Fibroblast of lung (primary cell): Measurements from ENCODE around the gene TDP1. TPM values are rescaled to one million over a fixed set of nuclear protein-coding genes. Genes with fewer than 3 reads are reported as not detected.

ENCODE experiments used
- DNase-seq, 2 donors: peaks; one replicate each; pipeline versions ENCODE4 v3.0.0 to v3.0.0-alpha.2; 2010; ENCODE audit warnings: low read depth in 2 of 2
- H2AFZ ChIP-seq: 2 replicates; pipeline ENCODE4 v1.5.1; 2012; ENCODE audit warnings: low read length, control low read depth, inconsistent platforms
- H3K27ac ChIP-seq: 2 replicates; pipeline ENCODE4 v1.5.1; 2011; ENCODE audit warnings: low read length, control low read depth; ENCODE audit not compliant: insufficient read depth
- H3K27me3 ChIP-seq: 2 replicates; pipeline ENCODE4 v1.5.1; 2011; ENCODE audit warnings: mild to moderate bottlenecking, low read length; ENCODE audit not compliant: control insufficient read depth, insufficient read depth
- H3K36me3 ChIP-seq: 2 replicates; pipeline ENCODE4 v1.5.1; 2011; ENCODE audit warnings: low read length; ENCODE audit not compliant: control insufficient read depth, insufficient read depth
- H3K4me1 ChIP-seq: 2 replicates; pipeline ENCODE4 v1.5.1; 2011; ENCODE audit warnings: low read length; ENCODE audit not compliant: control insufficient read depth, insufficient read depth; ENCODE audit errors: extremely low read depth
- H3K4me2 ChIP-seq: 2 replicates; pipeline ENCODE4 v1.5.1; 2011; ENCODE audit warnings: low read length, control low read depth; ENCODE audit not compliant: insufficient read depth; ENCODE audit errors: extremely low read depth
- H3K4me3 ChIP-seq, 4 experiments: fragments of 200-600 bp in 1 of 4; sonication (generic) in 1 of 4; replicated peaks in 1 of 4; 2 replicates each; pipeline ENCODE4 v1.5.1; 2011 to 2016; ENCODE audit warnings: low read length in 4 of 4, low read depth in 3 of 4, mild to moderate bottlenecking in 3 of 4, control low read depth in 2 of 4, inconsistent platforms in 1 of 4, mixed read lengths in 1 of 4; ENCODE audit not compliant: insufficient read depth in 1 of 4; ENCODE audit errors: control extremely low read depth in 1 of 4
- H3K79me2 ChIP-seq: 2 replicates; pipeline ENCODE4 v1.5.1; 2012; ENCODE audit warnings: mild to moderate bottlenecking, low read length, inconsistent platforms; ENCODE audit not compliant: control insufficient read depth, insufficient read depth
- H3K9ac ChIP-seq: 2 replicates; pipeline ENCODE4 v1.5.1; 2011; ENCODE audit warnings: mild to moderate bottlenecking, low read length, control low read depth; ENCODE audit not compliant: insufficient read depth
- H3K9me3 ChIP-seq: 2 replicates; pipeline ENCODE4 v1.5.1; 2012; ENCODE audit warnings: low read depth, low read length; ENCODE audit not compliant: control insufficient read depth, insufficient read depth
- H4K20me1 ChIP-seq: 2 replicates; pipeline ENCODE4 v1.5.1; 2011; ENCODE audit warnings: low read length; ENCODE audit not compliant: control insufficient read depth, insufficient read depth; ENCODE audit errors: extremely low read depth
- EZH2 ChIP-seq: IDR thresholded peaks from 2 replicates; pipeline ENCODE4 v1.5.1; 2012; ENCODE audit warnings: low read length, control low read depth, mild to moderate bottlenecking; ENCODE audit errors: missing control alignments
- polyA plus RNA-seq, 2 donors: library from polyadenylated mRNA; depleted of rRNA in 1 of 2; stranded (reverse) in 1 of 2; unstranded in 1 of 2; fragments of >200 nt; gene quantifications; 2 replicates each; pipeline ENCODE4 v1.2.1, GENCODE V29; 2011 to 2012; ENCODE audit warnings: missing spikeins in 1 of 2
- total RNA-seq: library from RNA; depleted of rRNA; stranded (reverse); fragments of >200 nt; gene quantifications from 2 replicates; pipeline ENCODE4 v1.2.1, GENCODE V29; 2014
- TF ChIP-seq, protein P1 (sequence below), 2 donors: IDR thresholded peaks in 1 of 2; conservative IDR thresholded peaks in 1 of 2; 1 replicate in 1 of 2; 2 replicates in 1 of 2; pipeline ENCODE4 v1.5.1; 2011 to 2012; ENCODE audit warnings: low read length in 2 of 2, control low read depth in 1 of 2, inconsistent platforms in 1 of 2, low read depth in 1 of 2, mild to moderate bottlenecking in 1 of 2

The TDP1 gene
- total and polyA plus RNA-seq, 2 donors (not counting 1 experiment from before 2014, with no cell fraction given): 11.7 to 13.7 TPM

DNA sequence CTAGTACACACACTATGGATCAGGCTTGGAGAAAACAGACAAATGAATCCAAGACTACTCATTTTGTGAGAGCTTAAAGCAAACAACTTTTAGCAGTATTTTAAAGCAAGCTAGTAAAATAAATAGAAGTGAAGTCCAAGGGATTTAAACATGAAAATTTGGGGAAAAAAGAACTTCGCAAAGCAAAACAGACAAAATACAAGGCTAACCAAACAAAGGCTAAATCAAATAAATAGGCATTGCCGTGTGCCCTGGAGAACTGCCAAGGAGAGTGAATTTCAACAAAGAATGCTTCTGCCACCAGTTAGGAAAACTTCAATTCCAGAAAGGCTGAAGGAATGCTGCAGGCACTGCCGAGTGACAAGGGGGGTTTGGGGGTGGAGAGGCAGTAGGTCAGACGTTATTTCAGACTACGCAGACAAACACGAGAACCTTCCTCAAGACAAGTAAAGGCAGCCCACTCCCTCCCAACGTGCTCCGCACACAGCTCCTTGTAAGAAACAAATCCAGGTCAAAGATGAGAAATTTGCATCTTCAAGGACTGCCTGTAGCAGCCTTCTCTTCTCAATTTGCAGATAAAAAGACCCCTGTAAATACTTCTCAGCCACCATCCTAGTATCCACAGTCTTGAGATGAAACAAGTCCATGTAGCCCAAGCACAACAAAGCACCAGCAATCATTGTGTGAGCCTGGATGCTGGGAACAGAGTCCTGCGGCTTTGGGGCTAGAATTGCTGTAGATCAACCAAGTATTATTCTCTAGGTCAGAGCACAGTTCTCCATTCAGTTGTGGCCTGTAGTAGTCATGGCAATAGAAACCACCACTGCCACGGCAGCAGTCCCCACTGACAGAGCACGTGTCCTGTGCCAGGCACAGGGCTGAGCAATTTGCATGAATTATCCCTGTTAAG is 44.5 kb upstream of the TDP1 start:
- H3K4me1 ChIP-seq: peaks cover 17% of the 10 kb centered on the region
- H3K9me3 ChIP-seq: no peaks in the 10 kb centered on the region
- peak overlapping the region; percentile 22 for H2AFZ ChIP-seq
- H3K9ac ChIP-seq: no peak overlapping the region
- no peaks in the 10 kb centered on the region for H3K79me2 ChIP-seq
- H3K4me3 ChIP-seq: no peak overlapping the region
- no peaks in the 10 kb centered on the region for H3K27me3 ChIP-seq
- TF ChIP-seq, protein P1, sequence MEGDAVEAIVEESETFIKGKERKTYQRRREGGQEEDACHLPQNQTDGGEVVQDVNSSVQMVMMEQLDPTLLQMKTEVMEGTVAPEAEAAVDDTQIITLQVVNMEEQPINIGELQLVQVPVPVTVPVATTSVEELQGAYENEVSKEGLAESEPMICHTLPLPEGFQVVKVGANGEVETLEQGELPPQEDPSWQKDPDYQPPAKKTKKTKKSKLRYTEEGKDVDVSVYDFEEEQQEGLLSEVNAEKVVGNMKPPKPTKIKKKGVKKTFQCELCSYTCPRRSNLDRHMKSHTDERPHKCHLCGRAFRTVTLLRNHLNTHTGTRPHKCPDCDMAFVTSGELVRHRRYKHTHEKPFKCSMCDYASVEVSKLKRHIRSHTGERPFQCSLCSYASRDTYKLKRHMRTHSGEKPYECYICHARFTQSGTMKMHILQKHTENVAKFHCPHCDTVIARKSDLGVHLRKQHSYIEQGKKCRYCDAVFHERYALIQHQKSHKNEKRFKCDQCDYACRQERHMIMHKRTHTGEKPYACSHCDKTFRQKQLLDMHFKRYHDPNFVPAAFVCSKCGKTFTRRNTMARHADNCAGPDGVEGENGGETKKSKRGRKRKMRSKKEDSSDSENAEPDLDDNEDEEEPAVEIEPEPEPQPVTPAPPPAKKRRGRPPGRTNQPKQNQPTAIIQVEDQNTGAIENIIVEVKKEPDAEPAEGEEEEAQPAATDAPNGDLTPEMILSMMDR (conservative IDR thresholded peaks at IDR 0.05 in 1 of 2, IDR thresholded peaks at IDR 0.05 in 1 of 2; ENCODE audit: low read depth in 1 of 2, low read length in 2 of 2): no peak
- no peak for TF ChIP-seq EZH2
- DNase-seq: peak; percentile 67 to 78
- no peaks in the 10 kb centered on the region for H4K20me1 ChIP-seq
- peak overlapping the region; percentile 52 for H3K27ac ChIP-seq
- H3K4me2 ChIP-seq: peak overlapping the region; percentile 38
- H3K36me3 ChIP-seq: no peaks in the 10 kb centered on the region

DNA sequence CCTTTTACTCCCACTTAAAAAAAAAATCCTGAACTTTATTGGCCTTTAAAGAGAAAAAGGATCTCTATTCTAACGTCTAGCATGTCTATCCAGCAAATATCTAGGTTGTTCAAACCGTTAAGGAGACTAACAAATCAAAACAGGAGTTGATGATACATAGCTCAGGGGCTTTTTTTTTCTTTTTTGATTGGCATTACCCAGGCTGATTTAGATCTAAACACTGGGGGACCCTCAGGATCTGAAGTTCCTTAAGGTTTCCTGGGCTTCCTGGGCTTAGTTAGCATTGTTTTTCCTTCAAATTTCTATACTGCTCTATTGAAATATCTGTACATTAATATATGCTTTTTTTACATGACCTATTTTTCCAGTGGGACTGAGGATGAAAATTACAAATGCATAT is 43.5 kb upstream of the TDP1 start:
- H3K9me3 ChIP-seq: no peaks in the 10 kb centered on the region
- H3K27ac ChIP-seq: peak overlapping the region; percentile 52
- H4K20me1 ChIP-seq: no peaks in the 10 kb centered on the region
- peak overlapping the region; percentile 19 for H3K4me2 ChIP-seq
- H3K9ac ChIP-seq: peak overlapping the region; percentile 38
- peaks cover 17% of the 10 kb centered on the region for H3K4me1 ChIP-seq
- H3K36me3 ChIP-seq: no peaks in the 10 kb centered on the region
- H3K4me3 ChIP-seq: no peak overlapping the region
- no peak for TF ChIP-seq EZH2
- TF ChIP-seq, protein P1 (conservative IDR thresholded peaks at IDR 0.05 in 1 of 2, IDR thresholded peaks at IDR 0.05 in 1 of 2; ENCODE audit: low read depth in 1 of 2, low read length in 2 of 2): no peak
- H2AFZ ChIP-seq: no peak overlapping the region
- DNase-seq: no peak
- no peaks in the 10 kb centered on the region for H3K79me2 ChIP-seq
- no peaks in the 10 kb centered on the region for H3K27me3 ChIP-seq

DNA sequence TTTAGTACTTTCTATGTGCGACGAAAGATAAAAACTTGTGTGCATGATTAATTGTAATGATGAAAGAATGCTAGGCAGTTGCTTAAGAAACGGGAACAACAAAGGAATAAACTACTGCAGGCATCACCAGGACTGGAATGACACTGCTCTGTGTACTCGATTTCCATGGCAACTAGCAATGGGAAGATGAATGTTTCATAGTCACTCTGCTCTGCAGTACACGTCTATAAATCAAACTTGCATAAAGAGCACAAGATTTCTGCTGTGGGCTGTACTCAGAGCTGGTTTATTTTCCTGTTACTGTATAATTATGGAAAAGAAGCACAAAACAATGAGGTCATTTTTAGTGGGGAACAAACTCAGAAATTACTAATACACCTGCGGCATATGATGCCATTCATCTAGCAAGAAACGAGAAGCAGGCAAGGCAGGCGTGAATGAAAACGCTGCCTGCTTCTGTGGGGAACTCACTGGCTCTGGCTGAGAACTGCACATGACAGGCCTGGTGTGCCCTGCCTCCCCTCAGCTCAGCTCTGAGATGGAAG is 43.0 kb upstream of the TDP1 start:
- H4K20me1 ChIP-seq: no peaks in the 10 kb centered on the region
- H3K27ac ChIP-seq: peak overlapping the region; percentile 59
- H3K79me2 ChIP-seq: no peaks in the 10 kb centered on the region
- H3K9me3 ChIP-seq: no peaks in the 10 kb centered on the region
- no peak overlapping the region for H3K9ac ChIP-seq
- H3K4me1 ChIP-seq: peaks cover 17% of the 10 kb centered on the region
- peak; percentile 96 to 98 for DNase-seq
- H3K27me3 ChIP-seq: no peaks in the 10 kb centered on the region
- TF ChIP-seq, protein P1 (conservative IDR thresholded peaks at IDR 0.05 in 1 of 2, IDR thresholded peaks at IDR 0.05 in 1 of 2; ENCODE audit: low read depth in 1 of 2, low read length in 2 of 2): no peak
- no peak for TF ChIP-seq EZH2
- no peak overlapping the region for H3K4me3 ChIP-seq
- no peaks in the 10 kb centered on the region for H3K36me3 ChIP-seq
- H2AFZ ChIP-seq: no peak overlapping the region
- peak overlapping the region; percentile 36 for H3K4me2 ChIP-seq
